H1 (cell line): ENCODE measurements around the gene TNFRSF18. TPM values are rescaled to one million over a fixed set of nuclear protein-coding genes. Genes with fewer than 3 reads are reported as not detected.

Experiments used
- BRCA1 ChIP-seq: IDR thresholded peaks from 2 replicates; pipeline ENCODE4 v1.6.1; 2012; ENCODE audit warnings: low read depth, low read length, improper control_type of control experiment
- CBX5 ChIP-seq: fragments of 300-800, 300-1000 bp; sonication (generic); IDR thresholded peaks from 2 replicates; pipeline ENCODE4 v1.7.1; 2016; ENCODE audit warnings: antibody characterized with exemption, low read length, low read depth
- CHD7 ChIP-seq: fragments of 300-600 bp; sonication (generic); IDR thresholded peaks from 2 replicates; pipeline ENCODE4 v1.7.1; 2012; ENCODE audit warnings: low read length, moderate library complexity, mild to moderate bottlenecking, inconsistent platforms; ENCODE audit not compliant: insufficient replicate concordance
- KDM1A ChIP-seq: fragments of 200-600, 300-600 bp; sonication (generic); IDR thresholded peaks from 2 replicates; pipeline ENCODE4 v1.7.1; 2016; ENCODE audit warnings: mild to moderate bottlenecking, low read length, borderline replicate concordance
- KDM4A ChIP-seq: IDR thresholded peaks from one replicate; pipeline ENCODE4 v1.7.1; 2012; ENCODE audit warnings: low read depth, mild to moderate bottlenecking, moderate library complexity, low read length, inconsistent platforms; ENCODE audit not compliant: severe bottlenecking
- SIX5 ChIP-seq: IDR thresholded peaks from 2 replicates; pipeline ENCODE4 v1.6.1; 2011; ENCODE audit warnings: mild to moderate bottlenecking, low read depth, low read length
- TEAD4 ChIP-seq: IDR thresholded peaks from 2 replicates; pipeline ENCODE4 v1.6.1; 2012; ENCODE audit warnings: low read depth, low read length, inconsistent platforms, mixed read lengths
- USF2 ChIP-seq: IDR thresholded peaks from 2 replicates; pipeline ENCODE4 v1.6.1; 2011; ENCODE audit warnings: low read length, improper control_type of control experiment
- ZNF274 ChIP-seq: IDR thresholded peaks from 2 replicates; pipeline ENCODE4 v1.7.0; 2012; ENCODE audit warnings: low read length, borderline replicate concordance; ENCODE audit errors: extremely low read depth
- polyA plus RNA-seq, 7 experiments: library from polyadenylated mRNA; depleted of rRNA in 3 of 7; stranded (reverse) in 5 of 7; unstranded in 2 of 7; fragments of >200 nt in 5 of 7; fragments of 200-250 nt in 2 of 7; gene quantifications; 1 replicate in 5 of 7; 2 replicates in 1 of 7; 4 replicates in 1 of 7; pipeline versions ENCODE4 v1.2.1 to v1.2.3, GENCODE V29; 2011 to 2013; ENCODE audit warnings: missing spikeins in 2 of 7, mixed read lengths in 2 of 7
- total RNA-seq: library from RNA; stranded (reverse); fragmentation: NEBNext Ultra II Directional; extraction: Animal tissue kit (Norgen Biotek cat#: 25700); gene quantifications from 2 replicates; pipeline ENCODE4 v1.2.1, GENCODE V29; 2021

Gene TNFRSF18
- total and polyA plus RNA-seq, 2 of the 8 experiments (the other 6 are each of a cell fraction or from before 2014, with no cell fraction given), result 1.5 to 2.5 TPM

GRCh38 chr1:1229770-1230169, 23.4 kb upstream of the TNFRSF18 start (continued):
- no peak for TF ChIP-seq CHD7
- no peak for TF ChIP-seq KDM4A
- TF ChIP-seq USF2, result no peak
- TF ChIP-seq ZNF274, result no peak
- TF ChIP-seq BRCA1, result no peak
- no peak for TF ChIP-seq TEAD4
- no peak for TF ChIP-seq SIX5
- TF ChIP-seq CBX5, result no peak
- no peak for TF ChIP-seq KDM1A
